Measurements from ENCODE around the gene DHCR24. TPM values are rescaled to one million over a fixed set of nuclear protein-coding genes. Genes with fewer than 3 reads are reported as not detected.

The DHCR24 gene
- total RNA-seq, 4 donors from 2014 or later = 64.9 to 181 (median 125) TPM

DNA sequence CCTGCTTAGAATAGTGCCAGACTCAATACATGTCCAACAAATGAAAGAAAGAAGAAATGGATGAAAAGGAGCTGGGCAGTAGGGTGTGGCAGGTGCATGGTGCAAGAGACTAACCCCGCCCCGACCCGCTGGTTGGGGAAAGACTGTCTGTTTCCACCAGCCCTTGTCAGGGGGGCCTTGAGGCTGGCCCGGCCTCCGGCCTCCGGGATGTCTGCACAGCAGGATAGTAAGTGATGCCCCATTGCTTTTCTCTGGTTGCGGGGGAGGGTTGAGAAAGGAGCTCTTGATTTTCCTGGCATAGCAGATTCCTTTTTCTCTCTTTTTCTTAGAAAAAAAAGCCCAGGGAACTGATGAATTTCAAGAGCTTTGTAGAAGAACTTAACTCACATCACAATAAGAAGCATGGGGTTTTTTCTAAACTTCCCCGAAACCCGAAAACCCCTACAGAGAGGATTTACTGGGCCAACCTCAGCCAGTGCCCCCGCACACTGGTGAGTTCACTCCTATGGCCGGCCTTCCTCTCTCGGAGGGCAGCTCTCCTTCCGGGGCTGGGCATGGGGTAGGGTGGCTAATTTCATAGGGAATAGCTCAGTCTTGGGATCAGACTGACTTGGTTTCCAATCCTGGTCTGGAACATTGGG, 73.4 kb downstream of the DHCR24 start:
- TF ChIP-seq, protein P1, sequence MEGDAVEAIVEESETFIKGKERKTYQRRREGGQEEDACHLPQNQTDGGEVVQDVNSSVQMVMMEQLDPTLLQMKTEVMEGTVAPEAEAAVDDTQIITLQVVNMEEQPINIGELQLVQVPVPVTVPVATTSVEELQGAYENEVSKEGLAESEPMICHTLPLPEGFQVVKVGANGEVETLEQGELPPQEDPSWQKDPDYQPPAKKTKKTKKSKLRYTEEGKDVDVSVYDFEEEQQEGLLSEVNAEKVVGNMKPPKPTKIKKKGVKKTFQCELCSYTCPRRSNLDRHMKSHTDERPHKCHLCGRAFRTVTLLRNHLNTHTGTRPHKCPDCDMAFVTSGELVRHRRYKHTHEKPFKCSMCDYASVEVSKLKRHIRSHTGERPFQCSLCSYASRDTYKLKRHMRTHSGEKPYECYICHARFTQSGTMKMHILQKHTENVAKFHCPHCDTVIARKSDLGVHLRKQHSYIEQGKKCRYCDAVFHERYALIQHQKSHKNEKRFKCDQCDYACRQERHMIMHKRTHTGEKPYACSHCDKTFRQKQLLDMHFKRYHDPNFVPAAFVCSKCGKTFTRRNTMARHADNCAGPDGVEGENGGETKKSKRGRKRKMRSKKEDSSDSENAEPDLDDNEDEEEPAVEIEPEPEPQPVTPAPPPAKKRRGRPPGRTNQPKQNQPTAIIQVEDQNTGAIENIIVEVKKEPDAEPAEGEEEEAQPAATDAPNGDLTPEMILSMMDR (IDR thresholded peaks at IDR 0.05) = no peak
- ATAC-seq (ENCODE audit: low FRiP score) (no peak), DNase-seq (ENCODE audit: low spot score) (no peak)

DNA sequence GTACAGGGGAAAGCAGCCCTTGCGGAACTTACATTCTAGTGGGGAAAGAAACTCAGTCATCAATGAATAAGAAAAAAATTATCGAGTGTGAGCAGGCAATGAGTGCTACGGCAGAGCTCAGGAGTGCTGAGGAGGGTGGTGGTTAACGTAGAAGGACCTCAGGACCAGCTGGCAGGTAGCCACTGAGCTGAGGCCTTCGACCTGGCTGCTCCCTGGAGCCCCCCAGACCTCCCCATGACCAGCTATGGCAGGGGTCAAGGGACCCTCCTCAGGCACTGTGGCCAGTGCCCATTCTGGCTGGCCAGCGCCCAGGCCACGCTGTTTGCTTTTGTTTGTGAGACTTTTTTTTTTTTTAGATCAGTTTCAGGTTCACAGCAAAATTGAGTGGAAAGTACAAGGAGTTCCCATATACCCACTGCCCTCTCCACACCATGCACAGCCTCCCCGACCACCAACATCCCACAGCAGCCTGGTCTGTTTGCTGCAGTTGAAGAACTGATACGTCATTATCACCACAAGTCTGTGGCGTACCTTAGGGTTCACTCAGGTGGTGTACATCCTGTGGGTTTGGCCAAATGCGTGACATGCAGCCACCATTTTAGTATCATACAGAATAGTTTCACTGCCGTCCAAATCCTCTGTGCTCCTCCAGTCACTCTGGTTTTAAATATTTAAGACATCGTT, 74.1 kb downstream of the DHCR24 start:
- ATAC-seq (ENCODE audit: low FRiP score) = no peak
- TF ChIP-seq, protein P1 (IDR thresholded peaks at IDR 0.05) = no peak
- no peak for DNase-seq (ENCODE audit: low spot score)

DNA sequence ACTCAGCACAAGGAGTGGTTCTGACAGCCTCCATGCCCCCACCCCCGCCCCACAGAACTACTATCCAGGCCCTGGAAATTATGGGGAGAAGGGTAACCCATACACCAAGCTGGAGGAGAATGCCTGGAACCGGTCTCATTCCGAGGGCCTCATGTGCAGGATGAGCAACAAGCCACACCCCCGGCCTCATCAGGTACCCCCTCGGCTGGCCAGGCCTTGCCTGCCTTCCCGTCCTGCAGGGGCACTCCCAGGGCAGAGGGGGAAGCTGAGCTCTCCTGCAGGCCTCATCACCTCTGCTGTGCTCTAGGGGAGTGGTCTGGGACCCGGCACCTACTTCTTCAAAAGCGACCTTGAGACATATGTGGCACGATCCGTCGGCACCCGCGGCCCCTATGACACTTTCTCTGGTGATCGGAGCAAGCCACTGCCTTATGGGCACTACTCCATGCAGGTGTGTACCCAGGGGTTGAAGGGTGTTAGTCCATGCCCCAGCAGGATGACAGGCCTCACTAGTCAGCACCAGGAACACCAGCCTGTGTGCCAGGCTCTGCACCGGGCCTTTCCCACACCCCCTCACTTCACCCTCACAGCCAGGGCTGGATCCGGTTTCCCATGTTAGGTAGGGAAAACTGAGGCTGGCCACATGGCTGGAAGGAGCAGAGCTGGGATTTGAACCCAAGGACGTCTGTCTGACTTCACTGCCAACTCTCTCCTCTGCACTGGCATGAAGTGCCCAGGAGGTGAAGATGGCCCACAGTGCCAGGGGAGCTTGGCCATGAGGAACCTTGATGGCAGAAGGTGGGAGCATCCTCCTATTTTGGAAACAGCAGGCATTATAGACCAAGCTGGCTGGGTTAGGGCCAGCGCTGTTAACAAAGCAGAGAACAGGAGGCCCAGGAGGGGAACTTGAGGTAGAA, 75.0 kb downstream of the DHCR24 start:
- TF ChIP-seq, protein P1 (IDR thresholded peaks at IDR 0.05) = no peak
- ATAC-seq (ENCODE audit: low FRiP score) (no peak), DNase-seq (ENCODE audit: low spot score) (no peak)

DNA sequence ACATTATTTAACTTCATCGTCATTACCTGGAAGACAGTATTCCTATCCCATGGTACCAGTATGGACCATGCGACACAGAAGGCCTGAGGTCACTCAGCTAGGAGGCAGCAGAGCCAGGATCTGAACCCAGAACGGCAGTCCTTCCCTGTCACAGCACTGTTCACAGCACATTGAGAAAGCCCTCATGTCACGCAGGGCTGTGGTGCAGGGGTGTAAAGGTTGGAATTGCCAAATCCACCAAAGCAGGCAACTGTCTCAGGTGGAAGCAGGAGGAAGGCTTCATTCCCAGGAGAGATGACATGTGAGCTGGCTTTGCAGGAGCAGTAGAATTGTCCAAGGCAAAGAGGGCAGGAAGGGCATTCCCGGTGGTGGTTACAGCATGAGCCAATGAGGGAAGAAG, 75.9 kb downstream of the DHCR24 start:
- no peak for ATAC-seq (ENCODE audit: low FRiP score)
- no peak for DNase-seq (ENCODE audit: low spot score)
- TF ChIP-seq, protein P1 (IDR thresholded peaks at IDR 0.05) = no peak

DNA sequence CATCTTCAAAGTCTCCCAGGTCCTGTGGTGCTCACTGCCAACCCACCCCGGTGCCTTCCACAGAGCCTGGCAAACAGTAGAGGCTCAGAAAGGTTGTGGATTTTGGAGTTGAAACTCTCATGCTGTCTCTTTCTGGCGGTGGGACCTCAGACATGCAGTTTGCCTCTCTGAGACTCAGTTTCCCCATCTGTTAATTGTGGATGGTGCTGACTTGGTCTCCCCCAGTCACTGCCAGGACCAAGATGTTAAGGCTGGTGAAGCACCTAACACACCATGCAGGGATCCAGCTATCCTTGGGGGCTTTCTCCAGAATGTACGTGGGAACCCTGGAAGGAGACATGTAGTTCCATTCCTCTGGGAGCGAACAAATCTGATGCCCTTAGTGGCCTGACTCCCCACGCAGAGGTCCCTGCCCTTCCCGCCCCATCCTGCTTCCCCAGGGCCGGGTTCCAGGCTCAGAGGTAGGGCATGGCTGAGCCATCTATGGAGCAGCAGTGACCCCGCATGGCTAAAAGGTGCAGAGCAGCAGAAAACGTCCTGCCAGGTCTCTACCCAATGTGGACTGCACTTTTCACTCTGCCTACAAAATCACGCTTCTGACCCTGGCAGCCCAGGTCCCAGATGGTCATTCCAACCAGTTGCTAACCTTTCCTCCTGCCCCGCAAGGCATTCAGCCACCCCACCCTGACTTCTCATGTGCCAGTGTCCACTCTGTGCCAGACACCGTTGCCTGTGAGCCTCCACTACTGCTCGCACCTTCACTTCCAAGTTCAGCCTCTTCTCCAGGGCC, 76.6 kb downstream of the DHCR24 start:
- ATAC-seq (ENCODE audit: low FRiP score) = peak; percentile 80
- TF ChIP-seq, protein P1 (IDR thresholded peaks at IDR 0.05) = no peak
- peak; percentile 59 for DNase-seq (ENCODE audit: low spot score)

DNA sequence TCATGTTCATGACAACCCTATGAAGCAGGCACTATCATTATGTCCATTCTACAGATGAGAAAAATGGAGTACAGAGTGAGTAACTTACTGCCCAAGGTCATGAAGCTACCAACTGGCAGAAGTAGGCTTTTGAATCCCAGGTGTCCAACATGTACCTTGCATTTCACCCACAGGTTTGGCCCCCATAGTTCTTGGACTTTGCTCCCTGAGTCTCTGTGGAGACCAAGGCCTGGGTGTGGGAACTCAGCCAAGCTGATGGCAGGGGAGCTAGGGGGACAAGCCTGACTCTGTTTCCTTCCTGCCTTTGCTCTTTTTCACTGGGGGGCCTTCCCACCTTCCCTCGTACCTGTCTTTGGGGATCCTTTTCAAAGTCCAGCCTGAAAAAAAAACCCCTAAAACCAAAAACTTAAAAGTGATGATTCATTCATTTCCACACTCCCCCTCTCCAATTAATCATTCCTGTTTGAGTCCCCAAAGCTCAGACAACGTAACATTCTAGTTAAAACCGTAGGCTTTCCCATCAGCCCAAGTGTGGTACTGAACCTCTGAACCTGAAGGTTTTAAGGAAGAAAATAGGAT, 77.4 kb downstream of the DHCR24 start:
- DNase-seq (ENCODE audit: low spot score) (no peak), ATAC-seq (ENCODE audit: low FRiP score) (no peak)
- TF ChIP-seq, protein P1 (IDR thresholded peaks at IDR 0.05) = no peak

Measured in omental fat pad (tissue), 4 donors.